AG10803 (cell line): ENCODE data around the gene FGF4.

Experiments used
- DNase-seq: peaks from one replicate; pipeline ENCODE4 v3.0.0; 2010; ENCODE audit warnings: low read depth
- H3K4me3 ChIP-seq: 2 replicates; pipeline ENCODE4 v1.5.1; 2011; ENCODE audit warnings: mild to moderate bottlenecking, low read length, control low read depth
- CTCF ChIP-seq: conservative IDR thresholded peaks from 2 replicates; pipeline ENCODE4 v1.5.1; 2011; ENCODE audit warnings: mild to moderate bottlenecking, low read length, control low read depth, inconsistent platforms

The FGF4 gene

GRCh38 chr11:69801513-69802335 lies 26.6 kb upstream of the FGF4 start:
- TF ChIP-seq CTCF: peak; percentile 65
- DNase-seq: no peak

GRCh38 chr11:69800278-69800677 lies 25.1 kb upstream of the FGF4 start:
- no peak for TF ChIP-seq CTCF
- no peak overlapping the region for H3K4me3 ChIP-seq
- no peak for DNase-seq

More at GRCh38 chr11:69801513-69802335, 26.6 kb upstream of the FGF4 start:
- no peak overlapping the region for H3K4me3 ChIP-seq

GRCh38 chr11:69799582-69799981 lies 24.4 kb upstream of the FGF4 start:
- DNase-seq: no peak
- TF ChIP-seq CTCF: no peak
- no peak overlapping the region for H3K4me3 ChIP-seq

GRCh38 chr11:69799097-69799496 lies 24.0 kb upstream of the FGF4 start:
- DNase-seq: no peak
- no peak for TF ChIP-seq CTCF
- no peak overlapping the region for H3K4me3 ChIP-seq

GRCh38 chr11:69797737-69798528 lies 22.8 kb upstream of the FGF4 start:
- no peak overlapping the region for H3K4me3 ChIP-seq
- no peak for TF ChIP-seq CTCF
- no peak for DNase-seq

- TF ChIP-seq CTCF: no peak
- DNase-seq: no peak
- H3K4me3 ChIP-seq: no peak overlapping the region
Measured at GRCh38 chr11:69797156-69797555, 22.0 kb upstream of the FGF4 start.
